Brain microvascular endothelial cell (primary cell): ENCODE measurements around the gene PTPRN2.

Experiments used
- DNase-seq: peaks from one replicate; pipeline ENCODE4 v3.0.0-alpha.2; 2020
- H3K27ac ChIP-seq: fragments of 250-450 bp; sonication (Bioruptor Pico); 2 replicates; pipeline ENCODE4 v1.5.1; 2020; ENCODE audit warnings: mild to moderate bottlenecking, moderate library complexity
- H3K27me3 ChIP-seq: fragments of 250-450 bp; sonication (Bioruptor Pico); replicated peaks from 2 replicates; pipeline ENCODE4 v1.5.1; 2020; ENCODE audit warnings: mild to moderate bottlenecking
- H3K36me3 ChIP-seq: fragments of 250-450 bp; sonication (Bioruptor Pico); replicated peaks from 2 replicates; pipeline ENCODE4 v1.5.1; 2020; ENCODE audit warnings: mild to moderate bottlenecking
- H3K4me3 ChIP-seq: 2 replicates; pipeline ENCODE4 v1.5.1; 2011; ENCODE audit warnings: low read depth, mild to moderate bottlenecking, control low read depth, low read length, moderate library complexity
- CTCF ChIP-seq: IDR thresholded peaks from 2 replicates; pipeline ENCODE4 v1.5.1; 2011; ENCODE audit warnings: low read depth, mild to moderate bottlenecking, moderate library complexity, low read length, control low read depth, inconsistent platforms; ENCODE audit errors: missing control alignments
- in situ Hi-C: cut with HindIII; loops from 2 replicates; pipeline ENCODE4 v1.10.0; 2017; ENCODE audit warnings: low sequenced_read_pairs, low pct_ligation_motif_present

The PTPRN2 gene

GRCh38 chr7:157890921-157891401 is 696.7 kb downstream of the PTPRN2 start:
- no peak for DNase-seq
- H3K27ac ChIP-seq = no peak overlapping the region
- in situ Hi-C loops = no loop called here
- TF ChIP-seq CTCF = no peak
- H3K36me3 ChIP-seq = no peaks in the 10 kb centered on the region
- no peak overlapping the region for H3K4me3 ChIP-seq
- H3K27me3 ChIP-seq = no peaks in the 10 kb centered on the region

GRCh38 chr7:157889480-157889879 is 698.1 kb downstream of the PTPRN2 start:
- Histone ChIP-seq H3K27me3 (no peaks in the 10 kb centered on the region), H3K36me3 (no peaks in the 10 kb centered on the region), H3K27ac (no peak overlapping the region), H3K4me3 (no peak overlapping the region)
- TF ChIP-seq CTCF = no peak
- in situ Hi-C loops = no loop called here
- DNase-seq = no peak

- H3K27me3 ChIP-seq = no peaks in the 10 kb centered on the region
- DNase-seq = no peak
- H3K4me3 ChIP-seq = no peak overlapping the region
- no peaks in the 10 kb centered on the region for H3K36me3 ChIP-seq
- in situ Hi-C loops = no loop called here
- H3K27ac ChIP-seq = no peak overlapping the region
- no peak for TF ChIP-seq CTCF
These were observed 699.0 kb downstream of the PTPRN2 start for GRCh38 chr7:157888579-157888978.

GRCh38 chr7:157887400-157887799 is 700.2 kb downstream of the PTPRN2 start:
- no peak for TF ChIP-seq CTCF
- no peak for DNase-seq
- H3K36me3 ChIP-seq = no peaks in the 10 kb centered on the region
- H3K27me3 ChIP-seq = no peaks in the 10 kb centered on the region
- H3K4me3 ChIP-seq = no peak overlapping the region
- no peak overlapping the region for H3K27ac ChIP-seq
- in situ Hi-C loops = no loop called here

- TF ChIP-seq CTCF = no peak
- Histone ChIP-seq H3K27me3 (no peaks in the 10 kb centered on the region), H3K4me3 (no peak overlapping the region), H3K27ac (no peak overlapping the region), H3K36me3 (no peaks in the 10 kb centered on the region)
- in situ Hi-C loops = no loop called here
- DNase-seq = no peak
These were observed 700.9 kb downstream of the PTPRN2 start for GRCh38 chr7:157886711-157887110.

- no peak for TF ChIP-seq CTCF
- Histone ChIP-seq H3K27me3 (no peaks in the 10 kb centered on the region), H3K36me3 (no peaks in the 10 kb centered on the region), H3K4me3 (no peak overlapping the region), H3K27ac (no peak overlapping the region)
- in situ Hi-C loops = no loop called here
- DNase-seq = no peak
These were observed 701.4 kb downstream of the PTPRN2 start for GRCh38 chr7:157886266-157886665.
